Activated CD8-positive, alpha-beta memory T cell treated with anti-CD3 and anti-CD28 coated beads, Interleukin-2, amount 50 U/mL, for 1 hour (primary cell): ENCODE results near the gene KLF9.

ENCODE experiments used
- DNase-seq: peaks from one replicate; pipeline ENCODE4 v3.0.0-alpha.2; 2020; ENCODE audit errors: extremely low read depth

KLF9 gene

GRCh38 chr9:70422371-70423043, 8.1 kb upstream of the KLF9 start:
- no peak for DNase-seq

- peak; percentile 42 for DNase-seq
Measured at GRCh38 chr9:70421272-70422180, 7.1 kb upstream of the KLF9 start.

- DNase-seq: no peak
Measured at GRCh38 chr9:70420441-70421271, 6.2 kb upstream of the KLF9 start.

GRCh38 chr9:70419556-70420440, 5.3 kb upstream of the KLF9 start:
- peak; percentile 85 for DNase-seq

GRCh38 chr9:70418822-70419555, 4.5 kb upstream of the KLF9 start:
- DNase-seq: peak; percentile 62

- no peak for DNase-seq
Measured at GRCh38 chr9:70415476-70415875, 1.0 kb upstream of the KLF9 start.

- DNase-seq: no peak
Measured at GRCh38 chr9:70415041-70415440, 584 bp upstream of the KLF9 start.

GRCh38 chr9:70413464-70413798, 1.0 kb downstream of the KLF9 start:
- DNase-seq: peak; percentile 48

GRCh38 chr9:70412832-70413463, 1.5 kb downstream of the KLF9 start:
- DNase-seq: no peak

- DNase-seq: no peak
Measured at GRCh38 chr9:70411930-70412831, 2.3 kb downstream of the KLF9 start.

GRCh38 chr9:70411121-70411929, 3.1 kb downstream of the KLF9 start:
- no peak for DNase-seq

- DNase-seq: no peak
Measured at GRCh38 chr9:70410368-70410767, 4.1 kb downstream of the KLF9 start.

GRCh38 chr9:70409800-70410199, 4.7 kb downstream of the KLF9 start:
- no peak for DNase-seq

- no peak for DNase-seq
Measured at GRCh38 chr9:70409280-70409679, 5.2 kb downstream of the KLF9 start.

GRCh38 chr9:70408393-70409040, 5.9 kb downstream of the KLF9 start:
- DNase-seq: no peak

GRCh38 chr9:70407081-70407503, 7.4 kb downstream of the KLF9 start:
- no peak for DNase-seq

GRCh38 chr9:70406434-70406862, 8.0 kb downstream of the KLF9 start:
- DNase-seq: no peak
